Body of pancreas (tissue), 4 donors: ENCODE measurements around the gene KRTAP4-8. TPM values are rescaled to one million over a fixed set of nuclear protein-coding genes. Genes with fewer than 3 reads are reported as not detected.
"Not testable (repeated sequence)": the region's sequence is repeated elsewhere in the genome, so short reads cannot be mapped to it uniquely, and the experiment has no call there.

Source experiments
- ATAC-seq: fragments of 150-250 bp; one replicate; pipeline ENCODE4 v1.9.1; 2016
- DNase-seq, 4 donors: peaks; one replicate each; pipeline ENCODE4 v3.0.0-alpha.2; 2019
- H3K27ac ChIP-seq, 4 donors: fragments of 200-600 bp; sonication (generic); 1 replicate in 3 of 4; 2 replicates in 1 of 4; pipeline versions ENCODE4 v1.5.1 to v1.6.1; 2016 to 2019; ENCODE audit warnings: mild to moderate bottlenecking in 1 of 4, mixed read lengths in 1 of 4, moderate library complexity in 1 of 4
- H3K27me3 ChIP-seq, 2 donors: fragments of 200-600 bp; sonication (generic); one replicate each; pipeline ENCODE4 v1.6.0; 2016; ENCODE audit warnings: mild to moderate bottlenecking in 1 of 2
- H3K36me3 ChIP-seq, 2 donors: fragments of 200-600 bp; sonication (generic); replicated peaks in 1 of 2; 2 replicates each; pipeline ENCODE4 v1.5.1; 2016; ENCODE audit warnings: low read depth in 2 of 2; ENCODE audit not compliant: insufficient read depth in 1 of 2
- H3K4me1 ChIP-seq: fragments of 200-600 bp; sonication (generic); one replicate; pipeline ENCODE4 v1.6.0; 2016
- H3K4me3 ChIP-seq, 2 donors: fragments of 200-600 bp; sonication (generic); 1 replicate in 1 of 2; 2 replicates in 1 of 2; pipeline ENCODE4 v1.5.1; 2016 to 2019
- H3K9me3 ChIP-seq, 3 donors: fragments of 200-600 bp; sonication (generic); 1 replicate in 2 of 3; 2 replicates in 1 of 3; pipeline ENCODE4 v1.5.1; 2016
- CTCF ChIP-seq, 7 experiments: fragments of 450-650 bp in 4 of 7; fragments of 200-600 bp in 3 of 7; sonication (generic) in 3 of 7; IDR thresholded peaks; one replicate each; pipeline ENCODE4 v1.5.1; 2016 to 2019; ENCODE audit warnings: antibody characterized with exemption in 7 of 7
- POLR2A ChIP-seq, 3 donors: fragments of 450-650 bp; IDR thresholded peaks; one replicate each; pipeline ENCODE4 v1.6.1; 2016; ENCODE audit warnings: antibody characterized with exemption in 3 of 3, mild to moderate bottlenecking in 2 of 3
- WGBS, 2 donors: methylation state at CpG; one replicate each; pipeline ENCODE4 v1.1.5; 2017; 5-methylcytosine and 5-hydroxymethylcytosine counted together
- intact Hi-C: fragments of 100-400 bp; cut with DNase I; formaldehyde crosslinking; loops from one replicate; pipeline ENCODE4 v1.15.1; 2023
- total RNA-seq, 2 donors: library from RNA; depleted of rRNA; stranded (reverse); fragments of >200 nt; gene quantifications; one replicate each; pipeline ENCODE4 v1.1.0, GENCODE V29; 2016

KRTAP4-8 gene
- total RNA-seq, 2 donors from 2014 or later, result not detected

DNA sequence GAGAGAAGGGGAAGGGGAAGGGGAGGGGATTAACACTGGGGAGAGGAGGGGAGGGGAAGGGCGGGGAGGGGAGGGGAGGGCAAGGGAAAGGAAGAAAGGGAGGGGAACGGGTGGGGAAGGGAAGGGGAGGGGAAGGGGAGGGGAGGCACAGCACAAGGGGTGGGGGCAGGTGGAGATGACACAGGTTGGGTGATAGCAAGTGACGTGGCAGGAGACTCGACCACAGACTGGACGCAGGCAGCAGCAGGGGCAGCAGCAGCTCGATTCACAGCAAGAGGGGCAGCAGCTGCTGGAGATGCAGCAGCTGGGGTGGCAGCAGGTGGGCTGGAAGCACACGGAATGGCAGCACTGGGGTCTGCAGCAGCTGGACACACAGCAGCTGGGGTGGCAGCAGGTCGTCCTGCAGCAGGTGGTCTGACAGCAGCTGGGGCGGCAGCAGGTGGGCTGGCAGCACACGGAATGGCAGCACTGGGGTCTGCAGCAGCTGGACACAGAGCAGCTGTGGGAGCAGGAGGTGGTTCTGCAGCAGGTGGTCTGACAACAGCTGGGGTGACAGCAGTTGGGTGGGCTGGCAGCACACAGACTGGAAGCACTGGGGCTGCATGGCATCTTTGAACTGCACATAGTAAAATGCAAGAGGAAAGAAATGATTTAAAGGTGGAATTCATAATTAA lies 3.8 kb upstream of the KRTAP4-8 start, which contains the start of gene KRTAP4-16:
Gene KRTAP4-16 (minus strand): TSS at position 624 of the 674 bp plus-strand sequence. CDS start 0 bp downstream, at position 624.
- Histone ChIP-seq H3K4me3 (no peak within 1 kb of the TSS), H3K27me3 (no peaks in the 10 kb centered on the region), H3K36me3 (no peaks in the 10 kb centered on the region), H3K4me1 (no peaks in the 10 kb centered on the region), H3K27ac (no peak within 1 kb of the TSS), H3K9me3 (no peaks in the 10 kb centered on the region)
- DNase-seq (no peak), ATAC-seq (no peak)
- WGBS, 2 donors, result 37 to 64% methylated on average over 6 to 10 of the region's 10 CpGs
- intact Hi-C loops, result no loop called here
- TF ChIP-seq POLR2A (IDR thresholded peaks at IDR 0.05), result no peak
- TF ChIP-seq CTCF (IDR thresholded peaks at IDR 0.05), result no peak

- intact Hi-C loops, ATAC-seq, H3K4me3 ChIP-seq, DNase-seq, H3K27me3 ChIP-seq, H3K36me3 ChIP-seq, H3K4me1 ChIP-seq, H3K9me3 ChIP-seq, H3K27ac ChIP-seq: not testable (repeated sequence)
- 42 to 59% methylated on average over 7 of the region's 7 CpGs for WGBS, 2 donors
Measured at GRCh38 chr17:41099682-41100480, 1.9 kb upstream of the KRTAP4-8 start.

- ATAC-seq (no peak), DNase-seq (no peak)
- Histone ChIP-seq H3K4me3 (no peak overlapping the region), H3K27me3 (no peaks in the 10 kb centered on the region), H3K27ac (no peak overlapping the region), H3K9me3 (no peaks in the 10 kb centered on the region), H3K36me3 (no peaks in the 10 kb centered on the region), H3K4me1 (no peaks in the 10 kb centered on the region)
- TF ChIP-seq CTCF (IDR thresholded peaks at IDR 0.05) (no peak), POLR2A (IDR thresholded peaks at IDR 0.05) (no peak)
- intact Hi-C loops, result no loop called here
- WGBS, 2 donors, result 55 to 56% methylated on average over 6 of the region's 6 CpGs
Measured at GRCh38 chr17:41098481-41098880, 539 bp upstream of the KRTAP4-8 start.

GRCh38 chr17:41096055-41096454 lies 1.9 kb downstream of the KRTAP4-8 start:
- DNase-seq (no peak), ATAC-seq (no peak)
- TF ChIP-seq CTCF (IDR thresholded peaks at IDR 0.05), result no peak
- no peak for TF ChIP-seq POLR2A (IDR thresholded peaks at IDR 0.05)
- H3K4me1 ChIP-seq, result no peaks in the 10 kb centered on the region
- no peak overlapping the region for H3K27ac ChIP-seq
- no peak overlapping the region for H3K4me3 ChIP-seq
- H3K27me3 ChIP-seq, result no peaks in the 10 kb centered on the region
- WGBS, 2 donors, result 74 to 80% methylated on average over 7 of the region's 7 CpGs
- H3K9me3 ChIP-seq, result no peaks in the 10 kb centered on the region
- no peaks in the 10 kb centered on the region for H3K36me3 ChIP-seq
- intact Hi-C loops, result no loop called here

- DNase-seq, H3K27ac ChIP-seq, ATAC-seq, H3K36me3 ChIP-seq, H3K4me1 ChIP-seq, intact Hi-C loops, H3K27me3 ChIP-seq, H3K9me3 ChIP-seq, H3K4me3 ChIP-seq: not testable (repeated sequence)
- 37 to 61% methylated on average over 4 of the region's 4 CpGs for WGBS, 2 donors
Measured at GRCh38 chr17:41088760-41089352, 9.1 kb downstream of the KRTAP4-8 start.

GRCh38 chr17:41084100-41084856 lies 13.7 kb downstream of the KRTAP4-8 start, which contains the start of gene KRTAP4-7:
Gene KRTAP4-7, plus strand, starts transcription at chr17:41084150. Its CDS starts 57 bp downstream, at chr17:41084207.
- intact Hi-C loops, ATAC-seq: not testable (repeated sequence)
- 53 to 58% methylated on average over 6 to 8 of the region's 14 CpGs for WGBS, 2 donors

GRCh38 chr17:41083427-41083826 lies 14.5 kb downstream of the KRTAP4-8 start:
- intact Hi-C loops, H3K4me3 ChIP-seq, H3K36me3 ChIP-seq, DNase-seq, H3K9me3 ChIP-seq, H3K27ac ChIP-seq, H3K4me1 ChIP-seq, H3K27me3 ChIP-seq, ATAC-seq: not testable (repeated sequence)
- 59% methylated on average over 2 of the region's 2 CpGs for WGBS, 2 donors

More at GRCh38 chr17:41084100-41084856, 13.7 kb downstream of the KRTAP4-8 start, which contains the start of gene KRTAP4-7:
- not testable (repeated sequence) for H3K27ac ChIP-seq, H3K4me3 ChIP-seq, H3K4me1 ChIP-seq, DNase-seq, H3K36me3 ChIP-seq, H3K9me3 ChIP-seq, H3K27me3 ChIP-seq
